Heart right ventricle (tissue), 16 donors: ENCODE data around the gene AMN. TPM values are rescaled to one million over a fixed set of nuclear protein-coding genes. Genes with fewer than 3 reads are reported as not detected.
A peak's percentile ranks its signal among the peaks of the same experiment; 100 is the strongest.

Experiments
- ATAC-seq, 8 donors: fragments of 200-7000 bp; cut with Tn5 transposase; one replicate each; pipeline ENCODE4 v1.9.1; 2020; ENCODE audit warnings: mild to moderate bottlenecking in 8 of 8, moderate library complexity in 8 of 8, moderate number of reproducible peaks in 1 of 8
- DNase-seq, 2 donors: peaks; one replicate each; pipeline ENCODE4 v3.0.0-alpha.2; 2020
- H3K27ac ChIP-seq, 10 donors: fragments of 200-600 bp; sonication (generic) in 2 of 10; one replicate each; pipeline versions ENCODE4 v1.5.0 to v1.8.0; 2020 to 2022; ENCODE audit warnings: mild to moderate bottlenecking in 3 of 10
- H3K27me3 ChIP-seq, 7 donors: fragments of 200-600 bp; one replicate each; pipeline ENCODE4 v1.8.0; 2021 to 2022; ENCODE audit warnings: mild to moderate bottlenecking in 2 of 7
- H3K36me3 ChIP-seq, 9 donors: fragments of 200-600 bp; sonication (generic) in 1 of 9; one replicate each; pipeline versions ENCODE4 v1.5.0 to v1.8.0; 2020 to 2022; ENCODE audit warnings: mild to moderate bottlenecking in 2 of 9
- H3K4me1 ChIP-seq, 9 donors: fragments of 200-600 bp; sonication (generic) in 1 of 9; one replicate each; pipeline versions ENCODE4 v1.5.0 to v1.8.0; 2020 to 2022; ENCODE audit warnings: mild to moderate bottlenecking in 4 of 9
- H3K4me3 ChIP-seq, 10 donors: fragments of 200-600 bp; sonication (generic) in 2 of 10; one replicate each; pipeline versions ENCODE4 v1.5.0 to v1.8.0; 2020 to 2022; ENCODE audit warnings: mild to moderate bottlenecking in 7 of 10, moderate library complexity in 2 of 10
- H3K9me3 ChIP-seq, 11 donors: fragments of 200-600 bp in 10 of 11; sonication (generic) in 2 of 11; one replicate each; pipeline versions ENCODE4 v1.5.0 to v1.8.0; 2013 to 2022; ENCODE audit warnings: mild to moderate bottlenecking in 2 of 11, control low read depth in 1 of 11, moderate library complexity in 1 of 11
- WGBS, 2 donors: extraction: QIAGEN DNeasy Blood & Tissue Kit; methylation state at CpG; one replicate each; pipeline ENCODE4 v1.1.7; 2013; ENCODE audit warnings: inconsistent platforms in 1 of 2; 5-methylcytosine and 5-hydroxymethylcytosine counted together
- intact Hi-C, 10 donors: fragments of 100-400 bp; cut with DNase I; formaldehyde crosslinking; loops; one replicate each; pipeline versions ENCODE4 v1.11.1 to v1.14.2; 2022
- polyA plus RNA-seq, 2 donors: library from polyadenylated mRNA; stranded (reverse); fragments of 200-250 nt; gene quantifications; one replicate each; pipeline ENCODE4 v1.2.3, GENCODE V29; 2013
- total RNA-seq, 10 donors: library from RNA; stranded (reverse); fragmentation: NEBNext Ultra II Directional in 3 of 10; extraction: Animal tissue kit (Norgen Biotek cat#: 25700) in 3 of 10; gene quantifications; one replicate each; pipeline versions ENCODE4 v1.2.1 to v1.2.4, GENCODE V29; 2021 to 2023
- TF ChIP-seq, protein P1 (sequence below), 9 donors: fragments of 200-600 bp; sonication (generic) in 2 of 9; IDR thresholded peaks; one replicate each; pipeline versions ENCODE4 v1.5.0 to v1.8.0; 2021 to 2022; ENCODE audit warnings: antibody characterized with exemption in 9 of 9, mild to moderate bottlenecking in 5 of 9, moderate library complexity in 1 of 9
- donor health status: Arrhythmogenic right ventricular cardiomyopathy.
- donor health status: ischemic (EF 13 %, LVEDD 7.1; RV severe dilation, severe dysfunction).
- donor health status: healthy with polysubstance abuse.
- donor health status: DM: no; HTN: yes; CAD: no.
- donor health status: DM: no; HTN: no; CAD: no.
- donor health status: ischemic (EF 25% LVEDD 6.9; RV normal size, moderate dysfunction).
- donor health status: ischemic (EF 25% LVEDD 5.7; RV mildly dilated, moderate dysfunction).
- donor health status: healthy.
- donor health status: DM: yes; HTN: yes; CAD: no.
- donor health status: Ischemic cardiomyopathy.
- donor health status: ischemic (EF 35%, LVEDD 5.7; RV mildly dilated, moderate dysfunction).
- donor health status: nonischemic (EF 11% LVEDD 7.7; RV severe dilation, severe dysfunction).
- donor health status: DM: yes; HTN: yes; CAD: no.
- donor health status: PGD.
- donor health status: ischemic (EF 29% LVEDD 5.4; RV normal size, mild dysfunction).
- donor health status: nonischemic (EF 23%, LVEDD 6.1; RV moderate dilation, normal function).

Gene AMN
- total and polyA plus RNA-seq, 12 donors: 0.15 to 0.40 (median 0.17) TPM; not detected in 9

DNA sequence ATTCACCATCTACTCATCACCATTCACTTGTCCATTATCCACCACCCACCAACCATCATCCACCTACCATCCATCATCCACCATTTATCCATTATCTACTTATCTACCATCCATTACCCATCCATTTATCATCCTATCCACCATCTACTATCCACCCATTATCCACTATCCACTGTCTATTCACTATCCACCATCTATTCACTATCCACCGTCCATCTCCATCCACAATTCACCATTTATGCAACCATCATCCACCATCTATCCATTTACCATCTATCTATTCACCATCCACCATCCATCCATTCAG, 1.5 kb upstream of the AMN start:
- DNase-seq (no peak), ATAC-seq (no peak)
- no peaks in the 10 kb centered on the region for H3K36me3 ChIP-seq
- intact Hi-C loops: loop anchor here in 1 of 10 donors (5.0 kb wide), 1 partner anchor 224 kb away; no protein-coding TSS in a partner anchor
- H3K27me3 ChIP-seq: peaks cover 8 to 51% (median 42%) of the 10 kb centered on the region in 7 donors
- no peaks in the 10 kb centered on the region for H3K9me3 ChIP-seq
- H3K27ac ChIP-seq: no peak overlapping the region
- H3K4me1 ChIP-seq: peaks cover 0 to 17% (median 12%) of the 10 kb centered on the region in 9 donors
- no peak overlapping the region for H3K4me3 ChIP-seq
- WGBS, 2 donors: 94 to 99% methylated on average over 1 of the region's 1 CpG
- TF ChIP-seq, protein P1, sequence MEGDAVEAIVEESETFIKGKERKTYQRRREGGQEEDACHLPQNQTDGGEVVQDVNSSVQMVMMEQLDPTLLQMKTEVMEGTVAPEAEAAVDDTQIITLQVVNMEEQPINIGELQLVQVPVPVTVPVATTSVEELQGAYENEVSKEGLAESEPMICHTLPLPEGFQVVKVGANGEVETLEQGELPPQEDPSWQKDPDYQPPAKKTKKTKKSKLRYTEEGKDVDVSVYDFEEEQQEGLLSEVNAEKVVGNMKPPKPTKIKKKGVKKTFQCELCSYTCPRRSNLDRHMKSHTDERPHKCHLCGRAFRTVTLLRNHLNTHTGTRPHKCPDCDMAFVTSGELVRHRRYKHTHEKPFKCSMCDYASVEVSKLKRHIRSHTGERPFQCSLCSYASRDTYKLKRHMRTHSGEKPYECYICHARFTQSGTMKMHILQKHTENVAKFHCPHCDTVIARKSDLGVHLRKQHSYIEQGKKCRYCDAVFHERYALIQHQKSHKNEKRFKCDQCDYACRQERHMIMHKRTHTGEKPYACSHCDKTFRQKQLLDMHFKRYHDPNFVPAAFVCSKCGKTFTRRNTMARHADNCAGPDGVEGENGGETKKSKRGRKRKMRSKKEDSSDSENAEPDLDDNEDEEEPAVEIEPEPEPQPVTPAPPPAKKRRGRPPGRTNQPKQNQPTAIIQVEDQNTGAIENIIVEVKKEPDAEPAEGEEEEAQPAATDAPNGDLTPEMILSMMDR (IDR thresholded peaks at IDR 0.05): no peak

DNA sequence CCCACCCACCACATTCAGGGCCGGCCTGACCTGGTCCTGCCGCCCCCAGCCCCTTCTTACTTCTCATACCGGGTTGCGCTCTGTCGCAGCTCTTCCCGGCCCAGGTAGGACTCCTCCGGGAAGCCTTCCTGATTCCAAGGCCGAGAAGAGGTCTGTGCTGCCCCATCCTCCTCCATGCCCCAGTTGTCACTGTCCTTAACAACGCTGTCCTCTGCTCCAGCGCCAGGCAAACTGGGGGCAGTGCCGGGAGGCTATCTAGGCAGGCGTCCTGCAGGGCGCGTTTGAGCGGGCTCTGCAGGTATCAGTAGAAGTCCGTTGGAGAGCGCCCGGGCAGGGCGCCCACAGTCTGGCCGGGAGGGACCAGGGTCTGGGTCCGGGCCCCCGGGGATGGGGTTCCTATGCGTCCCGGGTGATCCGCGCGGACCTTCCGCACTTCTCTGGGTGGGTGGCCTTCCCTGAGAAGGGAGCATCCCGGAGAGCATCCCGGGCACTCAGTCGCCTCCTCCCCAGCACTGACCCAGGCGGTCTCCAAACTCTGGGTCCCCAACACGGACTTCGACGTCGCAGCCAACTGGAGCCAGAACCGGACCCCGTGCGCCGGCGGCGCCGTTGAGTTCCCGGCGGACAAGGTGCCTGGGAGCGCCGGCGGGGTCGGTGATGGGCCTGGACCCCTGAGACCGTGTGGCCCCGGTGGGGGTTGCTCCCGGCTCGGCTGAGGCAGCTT, 900 bp downstream of the AMN start:
- Histone ChIP-seq H3K4me1 (peaks cover 0 to 22% (median 15%) of the 10 kb centered on the region in 9 donors), H3K9me3 (no peaks in the 10 kb centered on the region), H3K27ac (no peak overlapping the region), H3K4me3 (peak overlapping the region in 9 of 10 donors; percentile 5 to 31 (median 20)), H3K27me3 (peaks cover 8 to 75% (median 63%) of the 10 kb centered on the region in 7 donors), H3K36me3 (no peaks in the 10 kb centered on the region)
- intact Hi-C loops: loop anchor here in 1 of 10 donors (5.0 kb wide), 1 partner anchor 226 kb away; no protein-coding TSS in a partner anchor
- ATAC-seq (peak in 1 of 8 donors; percentile 18), DNase-seq (no peak)
- 4 to 5% methylated on average over 52 to 53 of the region's 53 CpGs for WGBS, 2 donors
- TF ChIP-seq, protein P1 (IDR thresholded peaks at IDR 0.05): no peak

DNA sequence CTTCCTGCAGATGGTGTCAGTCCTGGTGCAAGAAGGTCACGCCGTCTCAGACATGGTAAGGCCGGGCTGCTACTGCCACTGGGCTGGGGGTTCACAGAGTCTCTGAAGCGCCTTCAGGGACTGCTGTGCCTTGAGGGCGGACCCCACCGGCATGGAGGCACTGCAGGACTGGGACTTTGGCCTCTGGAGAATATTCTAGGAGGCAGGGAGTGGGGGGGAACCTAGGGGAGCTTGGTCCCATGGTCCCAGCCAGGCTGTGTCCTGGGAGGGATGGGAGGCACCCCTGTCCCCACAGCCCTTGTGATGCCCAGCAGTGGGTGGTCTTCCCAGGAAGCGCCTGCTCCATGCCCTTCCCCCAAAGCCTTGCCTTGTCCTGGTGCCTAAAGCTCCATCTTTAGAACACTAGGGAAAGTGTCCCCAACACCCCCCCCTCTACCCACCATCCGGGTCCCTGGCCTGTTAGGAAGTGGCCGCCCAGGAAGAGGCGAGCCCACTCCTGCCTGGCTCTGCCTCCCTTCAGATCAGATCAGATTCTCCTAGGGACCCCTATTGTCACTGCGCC, 1.5 kb downstream of the AMN start:
- Histone ChIP-seq H3K4me3 (no peak overlapping the region), H3K9me3 (no peaks in the 10 kb centered on the region), H3K27me3 (peaks cover 12 to 81% (median 69%) of the 10 kb centered on the region in 7 donors), H3K27ac (no peak overlapping the region), H3K36me3 (no peaks in the 10 kb centered on the region), H3K4me1 (peaks cover 6 to 29% (median 21%) of the 10 kb centered on the region in 9 donors)
- DNase-seq: no peak
- no peak for ATAC-seq
- TF ChIP-seq, protein P1 (IDR thresholded peaks at IDR 0.05): no peak
- 37% methylated on average over 11 of the region's 11 CpGs for WGBS, 2 donors
- intact Hi-C loops: loop anchor here in 1 of 10 donors (5.0 kb wide), 1 partner anchor 227 kb away; no protein-coding TSS in a partner anchor

DNA sequence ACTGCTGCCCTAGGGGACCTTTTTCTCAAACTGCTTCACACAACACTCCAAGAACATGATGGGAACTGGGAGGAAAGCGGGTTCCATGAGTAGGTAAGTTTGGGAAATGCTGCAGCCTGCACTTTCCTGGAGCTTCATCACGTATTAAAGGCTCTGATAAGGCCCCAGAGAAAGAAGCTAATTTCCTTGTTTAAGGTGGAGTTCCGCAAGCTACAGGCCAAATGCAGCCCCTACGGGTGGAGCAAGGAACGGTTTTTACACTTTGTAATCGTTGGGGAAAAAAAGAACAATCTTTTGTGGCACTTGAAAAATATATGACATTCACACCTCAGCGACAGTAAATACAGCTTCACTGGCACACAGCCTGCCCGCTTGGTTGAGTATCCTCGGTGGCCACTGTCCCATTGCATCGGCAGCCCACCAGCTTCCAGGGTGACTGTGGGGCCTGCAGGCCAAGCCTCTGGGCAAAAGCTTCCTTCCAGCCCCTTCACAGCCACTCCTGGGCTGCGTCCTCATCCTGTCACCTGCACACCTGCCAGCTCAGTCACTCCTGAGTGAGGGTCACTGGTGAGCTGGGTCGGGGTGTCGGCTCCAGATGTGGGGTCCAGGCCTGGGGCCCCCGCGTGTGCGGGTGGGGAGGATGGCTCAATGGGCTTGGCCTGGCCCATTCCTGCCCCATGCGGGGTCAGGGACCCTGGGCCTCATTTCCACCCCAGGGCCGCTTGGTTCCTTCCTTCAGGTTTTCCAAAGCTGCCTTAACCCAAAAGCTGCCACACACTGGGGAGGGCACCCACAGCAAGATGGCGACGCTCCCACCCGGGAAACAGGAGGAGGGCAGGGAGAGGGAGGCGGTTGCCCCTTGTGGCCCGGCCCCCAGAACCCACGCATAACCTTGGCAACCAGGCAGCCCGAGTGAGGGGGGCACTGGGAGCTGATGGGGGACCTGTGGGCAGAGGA, 2.4 kb downstream of the AMN start:
- Histone ChIP-seq H3K9me3 (no peaks in the 10 kb centered on the region), H3K27ac (no peak overlapping the region), H3K4me1 (peaks cover 11 to 38% (median 30%) of the 10 kb centered on the region in 9 donors), H3K4me3 (no peak overlapping the region), H3K27me3 (peaks cover 21 to 90% (median 78%) of the 10 kb centered on the region in 7 donors), H3K36me3 (no peaks in the 10 kb centered on the region)
- 81 to 83% methylated on average over 25 of the region's 25 CpGs for WGBS, 2 donors
- TF ChIP-seq, protein P1 (IDR thresholded peaks at IDR 0.05): no peak
- DNase-seq (no peak), ATAC-seq (no peak)
- intact Hi-C loops: loop anchor here in 1 of 10 donors (5.0 kb wide), 1 partner anchor 228 kb away; no protein-coding TSS in a partner anchor
